Measurements from ENCODE around the gene CBARP. TPM values are rescaled to one million over a fixed set of nuclear protein-coding genes. Genes with fewer than 3 reads are reported as not detected.

The CBARP gene
- total and polyA plus RNA-seq, 2 of the 4 experiments (the other 2 are of a cell fraction) = 0.18 to 3.9 TPM

GRCh38 chr19:1239420-1239795 lies 1.6 kb upstream of the CBARP start:
- Histone ChIP-seq H3K27me3 (ENCODE audit: control insufficient read depth, insufficient read depth, low read length) (no peaks in the 10 kb centered on the region), H3K23ac (ENCODE audit: low read depth, low read length) (no peak overlapping the region), H3K4ac (ENCODE audit: low read depth, low read length) (peak overlapping the region; percentile 79), H4K91ac (ENCODE audit: insufficient read depth, low read depth, low read length) (0 out of 2 replicates have a peak overlapping the region, but pooled peaks have one; percentile 12), H3K18ac (ENCODE audit: low read depth, low read length) (no peak overlapping the region), H2BK20ac (ENCODE audit: low read depth, low read length) (no peak overlapping the region), H3K9me3 (ENCODE audit: control insufficient read depth, insufficient read depth, low read length) (no peaks in the 10 kb centered on the region), H3K9ac (ENCODE audit: low read depth, low read length) (no peak overlapping the region), H2AK9ac (replicated peaks; ENCODE audit: low read depth, low read length, poor library complexity) (peak overlapping the region; percentile 88), H3K79me1 (ENCODE audit: low read depth in 1 of 2, low read length in 2 of 2) (peaks cover 14 to 39% of the 10 kb centered on the region in 2 experiments), H3K27ac (ENCODE audit: insufficient read depth, low read length) (peak overlapping the region; percentile 65; the same call in 1 of the 2 replicates), H3K4me1 (ENCODE audit: control insufficient read depth, insufficient read depth, low read length) (peaks cover 25% of the 10 kb centered on the region), H2AK5ac (ENCODE audit: low read depth, low read length) (peak overlapping the region; percentile 42), H3K4me3 (ENCODE audit: insufficient read depth, low read depth, low read length) (no peak overlapping the region), H3K56ac (ENCODE audit: extremely low read depth, insufficient read depth, low read length) (no peak overlapping the region), H3K4me2 (ENCODE audit: low read depth, low read length) (peak overlapping the region; percentile 60; the same call in 1 of the 2 replicates), H2BK15ac (ENCODE audit: low read depth, low read length) (no peak overlapping the region), H3K9me1 (ENCODE audit: insufficient read depth, low read length) (no peaks in the 10 kb centered on the region), H4K5ac (ENCODE audit: low read depth, low read length) (peak overlapping the region; percentile 65; the same call in 1 of the 2 replicates), H2BK5ac (ENCODE audit: low read depth, low read length, poor library complexity, severe bottlenecking) (no peak overlapping the region), H4K20me1 (ENCODE audit: insufficient read depth, low read length) (peaks cover 19% of the 10 kb centered on the region), H3K14ac (replicated peaks; ENCODE audit: low read depth, low read length) (no peak overlapping the region), H2AFZ (replicated peaks; ENCODE audit: low read length, poor library complexity) (peak overlapping the region; percentile 95), H2BK120ac (ENCODE audit: low read depth, low read length) (0 out of 2 replicates have a peak overlapping the region, but pooled peaks have one; percentile 23), H4K8ac (ENCODE audit: low read depth in 2 of 2, low read length in 2 of 2) (peak overlapping the region; percentile 64 to 89; a peak in 2 of 4 replicates), H3K36me3 (ENCODE audit: control insufficient read depth, insufficient read depth, low read length) (peaks cover 13% of the 10 kb centered on the region; the same call in 1 of the 2 replicates)
- ATAC-seq (ENCODE audit: low read depth) = no peak
- POLR2A ChIA-PET (ENCODE audit: unreplicated experiment) = no interaction called here
- no peak for DNase-seq
- dilution Hi-C loops (cut with HindIII; ENCODE audit: low sequenced_read_pairs, unreplicated experiment) (no loop called here), intact Hi-C loops (cut with micrococcal nuclease) (no loop called here), in situ Hi-C loops (cut with MboI; ENCODE audit: low sequenced_read_pairs) (no loop called here)
- no TSS peak for BruUV-seq (replicated peaks)
- CTCF ChIA-PET = interaction anchor here (2.0 kb wide), 1 partner anchor 126 kb away, joined by 7 read pairs; no protein-coding TSS in a partner anchor
- WGBS, 2 experiments (ENCODE audit: extremely low coverage in 2 of 2, insufficient read length in 1 of 2) = 83% methylated on average over 7 of the region's 11 CpGs; no CpG with 5 or more reads in 1 of the 2 experiments
- TF ChIP-seq CHD1 (IDR thresholded peaks at IDR 0.05; ENCODE audit: low read depth, low read length) (no peak), CTCF (conservative IDR thresholded peaks at IDR 0.05; ENCODE audit: low read depth, low read length) (no peak), RFX5 (IDR thresholded peaks at IDR 0.05; ENCODE audit: low read depth, low read length) (no peak), RAD21 (IDR thresholded peaks at IDR 0.05; ENCODE audit: low read length) (no peak), FOS (IDR thresholded peaks at IDR 0.05; ENCODE audit: low read depth, low read length) (no peak), MXI1 (IDR thresholded peaks at IDR 0.05; ENCODE audit: borderline replicate concordance, low read depth, low read length) (no peak), MAZ (IDR thresholded peaks at IDR 0.05; ENCODE audit: borderline replicate concordance, low read depth, low read length) (no peak), BHLHE40 (IDR thresholded peaks at IDR 0.05; ENCODE audit: low read depth, low read length) (no peak), NFE2L2 (IDR thresholded peaks at IDR 0.05; ENCODE audit: low read depth, low read length) (no peak), SMC3 (IDR thresholded peaks at IDR 0.05; ENCODE audit: low read depth, low read length) (no peak), RCOR1 (IDR thresholded peaks at IDR 0.05; ENCODE audit: insufficient replicate concordance, low read length) (no peak), MAFK (IDR thresholded peaks at IDR 0.05; ENCODE audit: low read depth, low read length) (no peak)
- TF ChIP-seq, protein P1, sequence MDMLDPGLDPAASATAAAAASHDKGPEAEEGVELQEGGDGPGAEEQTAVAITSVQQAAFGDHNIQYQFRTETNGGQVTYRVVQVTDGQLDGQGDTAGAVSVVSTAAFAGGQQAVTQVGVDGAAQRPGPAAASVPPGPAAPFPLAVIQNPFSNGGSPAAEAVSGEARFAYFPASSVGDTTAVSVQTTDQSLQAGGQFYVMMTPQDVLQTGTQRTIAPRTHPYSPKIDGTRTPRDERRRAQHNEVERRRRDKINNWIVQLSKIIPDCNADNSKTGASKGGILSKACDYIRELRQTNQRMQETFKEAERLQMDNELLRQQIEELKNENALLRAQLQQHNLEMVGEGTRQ (IDR thresholded peaks at IDR 0.05; ENCODE audit: low read depth, low read length) = no peak
- TF ChIP-seq, protein P2, sequence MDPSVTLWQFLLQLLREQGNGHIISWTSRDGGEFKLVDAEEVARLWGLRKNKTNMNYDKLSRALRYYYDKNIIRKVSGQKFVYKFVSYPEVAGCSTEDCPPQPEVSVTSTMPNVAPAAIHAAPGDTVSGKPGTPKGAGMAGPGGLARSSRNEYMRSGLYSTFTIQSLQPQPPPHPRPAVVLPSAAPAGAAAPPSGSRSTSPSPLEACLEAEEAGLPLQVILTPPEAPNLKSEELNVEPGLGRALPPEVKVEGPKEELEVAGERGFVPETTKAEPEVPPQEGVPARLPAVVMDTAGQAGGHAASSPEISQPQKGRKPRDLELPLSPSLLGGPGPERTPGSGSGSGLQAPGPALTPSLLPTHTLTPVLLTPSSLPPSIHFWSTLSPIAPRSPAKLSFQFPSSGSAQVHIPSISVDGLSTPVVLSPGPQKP (IDR thresholded peaks at IDR 0.05; ENCODE audit: borderline replicate concordance, low read depth, low read length) = no peak
